Breast epithelium (tissue), 4 donors: ENCODE data around the gene KIF5A. TPM values are rescaled to one million over a fixed set of nuclear protein-coding genes. Genes with fewer than 3 reads are reported as not detected.

Experiments
- DNase-seq, 2 donors: peaks; one replicate each; pipeline ENCODE4 v3.0.0-alpha.2; 2019; ENCODE audit warnings: low spot score in 2 of 2
- H3K27ac ChIP-seq, 2 donors: fragments of 200-600 bp; sonication (generic) in 1 of 2; one replicate each; pipeline ENCODE4 v1.5.1; 2016 to 2019; ENCODE audit warnings: mild to moderate bottlenecking in 1 of 2
- H3K27me3 ChIP-seq, 2 donors: fragments of 200-600 bp; sonication (generic) in 1 of 2; one replicate each; pipeline versions ENCODE4 v1.5.1 to v1.6.0; 2017 to 2019; ENCODE audit warnings: control low read depth in 1 of 2, mild to moderate bottlenecking in 1 of 2
- H3K36me3 ChIP-seq: fragments of 200-600 bp; one replicate; pipeline ENCODE4 v1.5.1; 2019
- H3K4me1 ChIP-seq, 2 donors: fragments of 200-600 bp; sonication (generic); one replicate each; pipeline ENCODE4 v1.5.1; 2016 to 2019; ENCODE audit warnings: control low read depth in 1 of 2
- H3K4me3 ChIP-seq, 3 donors: fragments of 200-600 bp; sonication (generic); 1 replicate in 2 of 3; 2 replicates in 1 of 3; pipeline ENCODE4 v1.5.1; 2016 to 2019; ENCODE audit warnings: mild to moderate bottlenecking in 3 of 3, moderate library complexity in 2 of 3
- H3K9me3 ChIP-seq, 2 donors: fragments of 200-600 bp; sonication (generic) in 1 of 2; one replicate each; pipeline ENCODE4 v1.5.1; 2016 to 2019; ENCODE audit warnings: control low read depth in 1 of 2
- POLR2A ChIP-seq: fragments of 450-650 bp; IDR thresholded peaks from one replicate; pipeline ENCODE4 v1.6.1; 2016; ENCODE audit warnings: antibody characterized with exemption, mild to moderate bottlenecking, moderate library complexity
- POLR2AphosphoS5 ChIP-seq, 3 donors: sonication (generic); formaldehyde crosslinking; IDR thresholded peaks; one replicate each; pipeline ENCODE4 v1.6.1; 2017; ENCODE audit warnings: antibody characterized with exemption in 3 of 3
- intact Hi-C: fragments of 100-400 bp; cut with DNase I; formaldehyde crosslinking; loops from one replicate; pipeline ENCODE4 v1.15.1; 2023; ENCODE audit warnings: low total_unique reads
- total RNA-seq, 3 donors: library from RNA; depleted of rRNA; stranded (reverse); fragments of >200 nt; gene quantifications; one replicate each; pipeline ENCODE4 v1.1.0, GENCODE V29; 2016
- TF ChIP-seq, protein P1 (sequence below), 3 donors: fragments of 450-650 bp; IDR thresholded peaks; one replicate each; pipeline ENCODE4 v1.5.1; 2016 to 2017; ENCODE audit warnings: antibody characterized with exemption in 3 of 3, mild to moderate bottlenecking in 3 of 3, moderate library complexity in 3 of 3

The KIF5A gene
- total RNA-seq, 3 donors from 2014 or later: 0.98 to 1.2 TPM; not detected in 1

DNA sequence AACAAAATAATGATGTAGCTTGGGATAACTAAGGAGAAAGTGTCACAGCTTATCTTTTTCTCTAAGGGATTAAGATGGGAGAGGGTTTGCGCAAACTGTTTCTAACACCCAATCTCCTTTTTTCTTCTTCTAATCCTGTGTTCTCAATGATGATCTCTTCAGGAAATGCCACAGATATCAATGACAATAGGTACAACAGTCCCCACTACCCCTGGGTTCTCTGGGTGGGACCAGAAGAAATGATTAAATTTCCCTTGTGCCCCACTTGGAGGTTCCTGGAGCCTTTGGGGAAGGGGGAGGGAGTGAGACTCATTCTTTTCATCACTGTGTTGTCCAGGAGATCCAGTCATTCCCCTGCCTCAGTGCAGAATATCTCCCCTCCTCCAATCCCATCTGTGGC lies 32.6 kb downstream of the KIF5A start:
- intact Hi-C loops: loop anchor here (5.0 kb wide), 1 partner anchor 35 kb away; no protein-coding TSS in a partner anchor
- H3K4me1 ChIP-seq: no peaks in the 10 kb centered on the region
- H3K27me3 ChIP-seq: no peaks in the 10 kb centered on the region
- DNase-seq: no peak
- no peaks in the 10 kb centered on the region for H3K9me3 ChIP-seq
- H3K4me3 ChIP-seq: no peak overlapping the region
- no peaks in the 10 kb centered on the region for H3K36me3 ChIP-seq
- H3K27ac ChIP-seq: no peak overlapping the region
- TF ChIP-seq POLR2A: no peak
- no peak for TF ChIP-seq POLR2AphosphoS5 (IDR thresholded peaks at IDR 0.05)
- TF ChIP-seq, protein P1, sequence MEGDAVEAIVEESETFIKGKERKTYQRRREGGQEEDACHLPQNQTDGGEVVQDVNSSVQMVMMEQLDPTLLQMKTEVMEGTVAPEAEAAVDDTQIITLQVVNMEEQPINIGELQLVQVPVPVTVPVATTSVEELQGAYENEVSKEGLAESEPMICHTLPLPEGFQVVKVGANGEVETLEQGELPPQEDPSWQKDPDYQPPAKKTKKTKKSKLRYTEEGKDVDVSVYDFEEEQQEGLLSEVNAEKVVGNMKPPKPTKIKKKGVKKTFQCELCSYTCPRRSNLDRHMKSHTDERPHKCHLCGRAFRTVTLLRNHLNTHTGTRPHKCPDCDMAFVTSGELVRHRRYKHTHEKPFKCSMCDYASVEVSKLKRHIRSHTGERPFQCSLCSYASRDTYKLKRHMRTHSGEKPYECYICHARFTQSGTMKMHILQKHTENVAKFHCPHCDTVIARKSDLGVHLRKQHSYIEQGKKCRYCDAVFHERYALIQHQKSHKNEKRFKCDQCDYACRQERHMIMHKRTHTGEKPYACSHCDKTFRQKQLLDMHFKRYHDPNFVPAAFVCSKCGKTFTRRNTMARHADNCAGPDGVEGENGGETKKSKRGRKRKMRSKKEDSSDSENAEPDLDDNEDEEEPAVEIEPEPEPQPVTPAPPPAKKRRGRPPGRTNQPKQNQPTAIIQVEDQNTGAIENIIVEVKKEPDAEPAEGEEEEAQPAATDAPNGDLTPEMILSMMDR (IDR thresholded peaks at IDR 0.05): no peak

DNA sequence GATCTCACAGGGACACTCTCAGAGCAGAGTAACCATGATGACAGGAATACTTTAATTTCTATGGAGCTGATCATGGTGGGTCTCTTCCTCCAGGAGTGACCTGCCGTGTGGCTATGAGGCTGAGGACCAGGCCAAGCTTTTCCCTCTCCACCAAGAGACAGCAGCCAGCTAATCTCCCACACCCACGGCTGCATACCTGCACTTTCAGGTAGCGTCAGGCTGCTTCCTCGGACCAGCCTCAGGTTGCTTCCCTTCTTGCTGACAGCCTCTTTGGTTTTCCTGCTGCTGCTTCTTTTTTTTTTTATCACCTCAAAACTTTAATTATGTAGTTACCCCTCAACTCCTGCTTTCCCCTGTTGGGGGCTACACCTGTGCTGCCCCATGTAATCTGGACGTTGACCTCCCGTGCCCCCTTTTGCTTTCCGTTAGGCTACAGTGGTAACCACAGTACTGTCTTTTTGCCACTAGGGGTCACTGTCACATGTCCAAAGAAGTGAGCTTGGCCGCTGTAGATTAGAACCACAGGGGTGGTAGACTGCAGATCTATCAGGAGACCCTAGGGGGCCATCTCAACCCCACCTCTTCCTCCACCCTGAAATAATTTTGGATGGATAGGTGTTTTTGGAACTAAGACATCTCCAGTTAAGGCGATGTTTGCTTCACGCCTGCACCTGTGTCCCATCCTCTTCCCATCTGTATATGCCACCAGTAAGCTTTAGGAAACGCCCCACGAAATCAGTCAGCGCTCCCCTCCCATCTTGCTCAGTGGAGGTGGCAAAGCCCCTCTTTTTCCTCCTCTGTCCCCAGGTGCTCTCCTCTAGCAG lies 33.4 kb downstream of the KIF5A start:
- Histone ChIP-seq H3K9me3 (no peaks in the 10 kb centered on the region), H3K27ac (no peak overlapping the region), H3K4me3 (no peak overlapping the region), H3K27me3 (no peaks in the 10 kb centered on the region), H3K4me1 (no peaks in the 10 kb centered on the region), H3K36me3 (no peaks in the 10 kb centered on the region)
- intact Hi-C loops: loop anchor here (5.0 kb wide), 1 partner anchor 34 kb away; no protein-coding TSS in a partner anchor
- no peak for TF ChIP-seq POLR2AphosphoS5 (IDR thresholded peaks at IDR 0.05)
- TF ChIP-seq, protein P1 (IDR thresholded peaks at IDR 0.05): peak; percentile 92 to 97 (median 97)
- peak; percentile 49 to 54 for DNase-seq

DNA sequence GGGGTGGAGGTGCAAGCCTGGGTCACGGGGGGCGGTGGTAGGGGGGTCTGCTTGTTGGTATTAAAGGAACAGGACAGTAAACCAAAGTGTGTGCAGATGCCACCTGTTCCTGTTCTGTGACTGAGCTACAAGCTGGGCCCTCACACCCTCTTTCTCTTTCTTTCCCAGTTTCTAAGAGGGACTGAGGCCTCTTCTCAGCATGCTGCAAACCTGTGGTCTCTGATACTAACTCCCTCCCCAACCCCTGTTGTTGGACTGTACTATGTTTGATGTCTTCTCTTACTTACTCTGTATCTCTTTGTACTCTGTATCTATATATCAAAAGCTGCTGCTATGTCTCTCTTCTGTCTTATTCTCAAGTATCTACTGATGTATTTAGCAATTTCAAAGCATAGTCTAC lies 34.2 kb downstream of the KIF5A start:
- no peaks in the 10 kb centered on the region for H3K27me3 ChIP-seq
- intact Hi-C loops: loop anchor here (5.0 kb wide), 1 partner anchor 33 kb away; no protein-coding TSS in a partner anchor
- no peak overlapping the region for H3K4me3 ChIP-seq
- H3K9me3 ChIP-seq: no peaks in the 10 kb centered on the region
- H3K27ac ChIP-seq: no peak overlapping the region
- DNase-seq: peak in 1 of 2 donors; percentile 24
- TF ChIP-seq, protein P1 (IDR thresholded peaks at IDR 0.05): no peak
- TF ChIP-seq POLR2AphosphoS5 (IDR thresholded peaks at IDR 0.05): no peak
- no peak for TF ChIP-seq POLR2A
- H3K36me3 ChIP-seq: no peaks in the 10 kb centered on the region
- no peaks in the 10 kb centered on the region for H3K4me1 ChIP-seq

DNA sequence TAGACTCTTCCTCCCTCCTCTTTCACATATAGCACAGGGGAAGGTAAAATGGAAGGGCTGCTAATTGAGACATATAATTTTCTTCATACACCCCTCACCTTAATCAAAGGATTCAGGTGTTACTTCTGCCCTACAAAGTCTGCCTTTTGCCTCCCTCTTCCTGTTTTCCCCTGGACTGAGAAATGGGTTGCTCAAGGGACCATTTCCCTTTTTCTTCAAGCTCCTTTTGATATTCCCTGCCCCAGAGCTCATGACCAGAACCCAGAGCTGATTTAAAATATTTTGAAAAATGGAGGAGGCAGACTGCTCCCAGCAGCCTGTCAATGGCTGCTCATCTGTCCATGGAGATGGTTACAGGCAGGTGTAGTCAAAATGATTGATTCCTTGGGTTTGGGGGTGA lies 34.8 kb downstream of the KIF5A start:
- no peak for DNase-seq

DNA sequence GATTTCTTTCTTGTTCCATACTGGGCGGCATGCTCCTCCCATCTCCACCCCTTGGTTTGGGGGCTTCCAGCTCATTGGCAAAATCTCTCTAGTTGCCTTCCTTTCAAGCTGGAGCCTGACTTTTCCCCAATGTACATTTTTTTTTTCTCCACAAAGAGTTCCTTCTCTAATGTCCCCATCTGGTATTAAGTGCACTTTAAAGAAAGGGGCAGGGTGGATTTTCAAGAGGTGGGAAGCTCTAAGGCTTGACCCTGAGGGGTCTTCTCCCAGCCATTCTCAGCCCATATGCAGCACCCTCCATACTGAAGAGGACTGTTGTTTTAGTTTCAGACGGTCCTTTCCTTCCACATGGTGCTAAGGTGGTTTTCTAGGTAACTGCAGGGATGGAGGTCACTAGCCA lies 35.3 kb downstream of the KIF5A start:
- Histone ChIP-seq H3K27ac (no peak overlapping the region), H3K27me3 (no peaks in the 10 kb centered on the region), H3K4me1 (no peaks in the 10 kb centered on the region), H3K4me3 (no peak overlapping the region), H3K9me3 (no peaks in the 10 kb centered on the region), H3K36me3 (no peaks in the 10 kb centered on the region)
- DNase-seq: no peak
- intact Hi-C loops: no loop called here
- no peak for TF ChIP-seq POLR2AphosphoS5 (IDR thresholded peaks at IDR 0.05)
- TF ChIP-seq, protein P1 (IDR thresholded peaks at IDR 0.05): no peak

More for the DNA sequence above, 34.8 kb downstream of the KIF5A start:
- Histone ChIP-seq H3K4me1 (no peaks in the 10 kb centered on the region), H3K4me3 (no peak overlapping the region), H3K27ac (no peak overlapping the region), H3K9me3 (no peaks in the 10 kb centered on the region), H3K27me3 (no peaks in the 10 kb centered on the region), H3K36me3 (no peaks in the 10 kb centered on the region)
- TF ChIP-seq POLR2AphosphoS5 (IDR thresholded peaks at IDR 0.05) (no peak), POLR2A (no peak)
- TF ChIP-seq, protein P1 (IDR thresholded peaks at IDR 0.05): no peak
- intact Hi-C loops: loop anchor here (5.0 kb wide), 1 partner anchor 33 kb away; no protein-coding TSS in a partner anchor
